WERI-Rb-1 (cell line): Measurements from ENCODE around the gene CNTNAP2.

Experiments
- DNase-seq: peaks from one replicate; pipeline ENCODE4 v3.0.0-alpha.2; 2020
- H3K27ac ChIP-seq: fragments of 250-450 bp; sonication (Bioruptor Pico); 2 replicates; pipeline ENCODE4 v1.5.1; 2020; ENCODE audit warnings: mild to moderate bottlenecking, moderate library complexity
- H3K27me3 ChIP-seq: fragments of 250-450 bp; sonication (Bioruptor Pico); 2 replicates; pipeline ENCODE4 v1.5.1; 2021; ENCODE audit warnings: mild to moderate bottlenecking, low read depth, moderate library complexity; ENCODE audit not compliant: insufficient read depth, severe bottlenecking
- H3K36me3 ChIP-seq: fragments of 250-450 bp; sonication (Bioruptor Pico); 2 replicates; pipeline ENCODE4 v1.5.1; 2020; ENCODE audit warnings: mild to moderate bottlenecking, moderate library complexity
- H3K4me3 ChIP-seq: 2 replicates; pipeline ENCODE4 v1.5.1; 2011; ENCODE audit warnings: low read depth, mild to moderate bottlenecking, control low read depth, low read length
- H3K9me3 ChIP-seq: fragments of 250-450 bp; sonication (Bioruptor Pico); 2 replicates; pipeline ENCODE4 v1.5.1; 2021; ENCODE audit warnings: mild to moderate bottlenecking, moderate library complexity; ENCODE audit not compliant: severe bottlenecking
- TF ChIP-seq, protein P1 (sequence below): IDR thresholded peaks from 2 replicates; pipeline ENCODE4 v1.5.1; 2011; ENCODE audit warnings: low read depth, mild to moderate bottlenecking, control low read depth, inconsistent platforms, low read length

Gene CNTNAP2

DNA sequence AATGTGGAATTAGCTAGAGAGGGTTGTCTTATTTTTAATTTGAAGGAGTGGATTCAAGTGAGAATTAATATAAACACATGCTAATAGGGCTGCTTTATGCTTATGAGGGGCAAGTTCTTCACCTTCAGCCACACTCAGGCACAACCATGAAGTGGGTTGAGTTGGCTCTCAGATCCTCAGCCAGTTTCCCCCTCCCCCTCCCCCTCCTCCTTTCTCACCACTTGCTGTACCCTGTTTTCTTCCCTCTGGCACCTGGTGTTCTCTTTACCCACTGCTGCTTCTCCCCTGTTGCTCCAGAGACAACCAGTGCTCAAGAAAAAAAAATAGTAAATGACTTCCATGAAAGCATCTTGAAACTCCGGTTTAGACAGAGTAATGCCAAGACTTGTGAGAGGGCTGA is 1083.3 kb downstream of the CNTNAP2 start:
- TF ChIP-seq, protein P1, sequence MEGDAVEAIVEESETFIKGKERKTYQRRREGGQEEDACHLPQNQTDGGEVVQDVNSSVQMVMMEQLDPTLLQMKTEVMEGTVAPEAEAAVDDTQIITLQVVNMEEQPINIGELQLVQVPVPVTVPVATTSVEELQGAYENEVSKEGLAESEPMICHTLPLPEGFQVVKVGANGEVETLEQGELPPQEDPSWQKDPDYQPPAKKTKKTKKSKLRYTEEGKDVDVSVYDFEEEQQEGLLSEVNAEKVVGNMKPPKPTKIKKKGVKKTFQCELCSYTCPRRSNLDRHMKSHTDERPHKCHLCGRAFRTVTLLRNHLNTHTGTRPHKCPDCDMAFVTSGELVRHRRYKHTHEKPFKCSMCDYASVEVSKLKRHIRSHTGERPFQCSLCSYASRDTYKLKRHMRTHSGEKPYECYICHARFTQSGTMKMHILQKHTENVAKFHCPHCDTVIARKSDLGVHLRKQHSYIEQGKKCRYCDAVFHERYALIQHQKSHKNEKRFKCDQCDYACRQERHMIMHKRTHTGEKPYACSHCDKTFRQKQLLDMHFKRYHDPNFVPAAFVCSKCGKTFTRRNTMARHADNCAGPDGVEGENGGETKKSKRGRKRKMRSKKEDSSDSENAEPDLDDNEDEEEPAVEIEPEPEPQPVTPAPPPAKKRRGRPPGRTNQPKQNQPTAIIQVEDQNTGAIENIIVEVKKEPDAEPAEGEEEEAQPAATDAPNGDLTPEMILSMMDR, result no peak
- no peak overlapping the region for H3K27ac ChIP-seq
- no peak for DNase-seq
- H3K4me3 ChIP-seq, result no peak overlapping the region
- no peaks in the 10 kb centered on the region for H3K36me3 ChIP-seq
- no peaks in the 10 kb centered on the region for H3K27me3 ChIP-seq
- no peaks in the 10 kb centered on the region for H3K9me3 ChIP-seq

DNA sequence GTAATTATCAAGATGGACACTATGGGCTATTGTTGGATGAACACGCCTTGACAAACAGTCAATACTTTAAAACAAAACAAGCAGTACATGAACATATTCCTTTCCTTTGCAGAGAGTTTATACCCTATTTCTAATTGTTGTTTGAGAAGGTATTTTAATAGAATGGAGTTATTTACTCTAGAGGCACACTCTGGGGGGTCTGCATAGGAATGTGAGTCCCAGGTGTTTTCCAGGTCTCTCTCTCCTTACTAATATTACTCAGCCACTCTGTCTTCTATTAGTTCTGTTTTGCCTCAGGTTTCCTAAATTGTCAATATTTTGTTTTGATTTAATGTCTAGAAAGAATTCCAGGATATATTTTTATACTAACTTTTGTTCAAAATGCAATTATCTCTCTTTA is 1091.4 kb downstream of the CNTNAP2 start:
- DNase-seq, result no peak
- no peaks in the 10 kb centered on the region for H3K36me3 ChIP-seq
- TF ChIP-seq, protein P1, result no peak
- no peak overlapping the region for H3K27ac ChIP-seq
- no peaks in the 10 kb centered on the region for H3K27me3 ChIP-seq
- H3K9me3 ChIP-seq, result no peaks in the 10 kb centered on the region
- H3K4me3 ChIP-seq, result no peak overlapping the region

DNA sequence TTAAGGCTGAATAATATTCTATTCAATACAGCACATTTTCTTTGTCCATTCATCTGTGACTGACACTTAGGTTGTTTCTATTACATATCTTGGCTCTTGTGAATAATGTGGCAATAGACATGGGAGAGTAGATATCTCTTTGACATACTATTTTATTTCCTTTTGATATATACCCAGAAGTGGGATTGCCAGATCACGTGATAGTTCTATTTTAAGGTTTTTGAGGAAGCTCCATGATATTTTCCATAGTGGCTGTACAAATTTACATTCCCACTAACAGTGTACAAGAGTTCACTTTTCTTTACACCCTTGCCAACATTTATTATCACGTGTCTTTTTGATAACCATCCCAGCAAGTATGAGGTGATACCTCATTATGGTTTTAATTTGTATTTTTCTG is 1114.7 kb downstream of the CNTNAP2 start:
- no peaks in the 10 kb centered on the region for H3K27me3 ChIP-seq
- no peak for DNase-seq
- TF ChIP-seq, protein P1, result no peak
- H3K36me3 ChIP-seq, result no peaks in the 10 kb centered on the region
- no peaks in the 10 kb centered on the region for H3K9me3 ChIP-seq
- H3K4me3 ChIP-seq, result no peak overlapping the region
- H3K27ac ChIP-seq, result no peak overlapping the region

DNA sequence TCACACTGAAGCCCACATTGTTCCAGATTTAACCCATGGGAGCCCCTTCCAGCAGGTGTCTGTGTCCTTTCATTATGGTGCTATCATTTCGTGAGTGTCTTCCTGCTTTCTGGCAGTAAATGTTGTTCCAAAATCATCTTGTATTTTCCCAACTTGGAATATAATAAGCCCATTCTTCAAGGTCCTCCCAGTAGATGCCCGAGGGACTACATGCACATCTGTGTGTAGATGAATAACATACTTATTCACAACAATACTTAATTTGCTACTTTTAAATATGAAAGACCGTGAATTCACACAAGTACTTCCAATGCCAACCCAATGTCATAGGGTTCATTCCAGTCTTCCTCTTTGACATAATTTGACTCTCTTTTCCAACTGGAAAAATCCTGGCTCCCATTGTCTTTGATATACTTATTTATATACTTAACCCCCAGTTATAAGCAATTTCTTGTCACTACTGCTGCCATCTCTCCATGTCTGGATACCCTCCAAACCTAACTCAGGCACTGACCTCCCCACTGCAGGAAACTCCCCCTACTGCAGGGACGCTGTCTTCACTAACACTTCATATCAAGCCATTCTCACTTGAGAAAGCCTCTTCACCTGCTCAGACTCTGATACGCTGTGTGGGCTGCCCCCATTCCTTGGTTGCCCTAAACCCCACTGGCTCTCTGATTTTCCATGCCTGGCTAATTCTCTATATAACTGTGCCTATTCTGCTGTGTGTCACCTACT is 1119.2 kb downstream of the CNTNAP2 start:
- no peak overlapping the region for H3K4me3 ChIP-seq
- no peak overlapping the region for H3K27ac ChIP-seq
- TF ChIP-seq, protein P1, result no peak
- DNase-seq, result no peak
- no peaks in the 10 kb centered on the region for H3K9me3 ChIP-seq
- no peaks in the 10 kb centered on the region for H3K36me3 ChIP-seq
- no peaks in the 10 kb centered on the region for H3K27me3 ChIP-seq

DNA sequence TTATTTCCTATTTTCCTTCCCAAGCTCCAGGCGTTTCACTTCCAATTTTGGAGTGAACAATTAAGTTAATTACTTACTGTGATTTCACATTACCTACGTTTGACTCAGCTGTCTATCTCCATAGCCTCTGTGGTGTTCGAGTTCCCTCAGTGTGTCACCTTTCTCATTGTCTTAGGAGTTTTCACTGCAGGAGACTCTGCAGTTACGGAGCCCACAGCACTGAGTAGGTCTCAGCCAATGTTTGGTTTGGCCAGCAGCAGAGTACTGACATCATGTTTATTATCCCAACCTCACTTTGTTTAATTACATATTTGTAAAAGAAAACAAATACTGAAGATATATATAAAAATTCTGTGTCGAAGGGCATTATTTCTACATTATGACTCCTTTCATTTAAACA is 1123.9 kb downstream of the CNTNAP2 start:
- Histone ChIP-seq H3K27ac (no peak overlapping the region), H3K36me3 (no peaks in the 10 kb centered on the region), H3K27me3 (no peaks in the 10 kb centered on the region), H3K9me3 (no peaks in the 10 kb centered on the region), H3K4me3 (no peak overlapping the region)
- DNase-seq, result no peak
- TF ChIP-seq, protein P1, result no peak

DNA sequence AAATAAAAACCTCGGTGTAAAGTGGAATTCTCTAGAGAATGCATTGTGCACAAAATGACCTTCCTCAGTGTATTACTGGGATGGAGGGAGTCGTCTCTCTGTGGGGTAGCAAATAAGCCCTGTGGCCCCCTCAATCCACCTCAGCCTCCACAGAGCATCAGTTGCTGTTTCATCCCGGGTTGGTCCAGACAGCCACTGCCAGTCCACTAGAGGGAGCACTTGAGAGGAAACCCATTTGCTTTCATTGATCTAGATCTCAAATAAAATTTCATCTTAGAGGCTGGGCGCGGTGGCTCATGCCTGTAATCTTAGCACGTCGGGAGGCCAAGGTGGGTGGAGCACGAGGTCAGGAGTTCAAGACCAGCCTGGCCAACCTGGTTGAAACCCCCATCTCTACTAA is 1128.7 kb downstream of the CNTNAP2 start:
- Histone ChIP-seq H3K27me3 (no peaks in the 10 kb centered on the region), H3K4me3 (no peak overlapping the region), H3K27ac (no peak overlapping the region), H3K9me3 (no peaks in the 10 kb centered on the region), H3K36me3 (no peaks in the 10 kb centered on the region)
- DNase-seq, result peak; percentile 51
- TF ChIP-seq, protein P1, result peak; percentile 76
